ENCODE measurements around the gene DDA1.

- TF ChIP-seq CTCF (IDR thresholded peaks at IDR 0.05; ENCODE audit: insufficient read depth, low read length, poor library complexity, severe bottlenecking) (no peak), EZH2phosphoT487 (conservative IDR thresholded peaks at IDR 0.05; ENCODE audit: low read length) (no peak)
Measured at GRCh38 chr19:17279436-17279835, 29.9 kb upstream of the DDA1 start.
